Superior temporal gyrus (tissue), 1 donor: ENCODE measurements around the gene IL11.
A peak's percentile ranks its signal among the peaks of the same experiment; 100 is the strongest.

Experiments used
- DNase-seq: peaks from one replicate; pipeline ENCODE4 v3.0.0-alpha.2; 2016; ENCODE audit errors: extremely low spot score

The IL11 gene

DNA sequence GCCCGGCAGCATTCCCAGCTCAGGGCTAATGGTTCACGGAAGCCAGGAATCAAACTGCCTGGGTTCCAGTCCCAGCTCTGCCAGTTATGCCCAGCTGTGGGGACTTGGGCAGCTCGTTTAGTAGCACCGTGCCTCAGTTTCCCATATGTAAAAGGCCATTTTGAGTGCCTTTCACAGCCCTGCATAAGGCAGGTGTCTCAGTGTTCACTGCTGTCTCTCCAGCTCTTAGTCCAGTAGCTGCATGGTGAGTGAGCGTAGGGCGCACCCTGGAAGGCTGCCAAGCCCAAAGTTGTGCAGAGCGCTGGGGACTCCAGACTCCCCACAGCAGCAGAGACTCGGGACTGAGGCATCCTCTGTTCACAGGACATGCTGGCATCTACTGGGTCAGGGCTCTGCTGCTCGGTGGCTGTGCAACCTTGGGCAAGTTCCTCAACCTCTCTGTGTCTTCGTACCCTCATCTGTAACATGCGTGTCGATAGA, 21.0 kb upstream of the IL11 start:
- DNase-seq: no peak

DNA sequence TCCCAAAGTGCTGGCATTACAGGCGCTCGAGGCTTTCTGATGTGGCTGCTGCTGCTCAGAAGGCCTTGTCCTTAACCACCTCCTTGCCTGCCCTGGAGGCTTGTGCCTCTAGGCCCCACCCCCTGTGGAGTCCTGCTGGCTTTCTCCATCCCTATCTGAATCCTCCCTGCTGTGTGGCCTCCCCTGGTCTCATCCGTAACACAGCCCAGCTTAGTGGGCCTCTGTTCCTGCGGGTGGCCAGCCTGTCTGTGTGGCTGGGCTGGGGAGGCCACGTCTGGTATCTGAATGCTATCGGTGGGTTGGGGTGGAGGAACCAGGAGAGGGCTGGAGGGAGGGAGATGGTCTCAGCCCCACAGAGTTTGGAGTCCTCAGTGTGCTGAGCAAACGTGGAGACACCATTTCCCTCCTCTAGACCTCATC, 20.2 kb upstream of the IL11 start:
- no peak for DNase-seq

DNA sequence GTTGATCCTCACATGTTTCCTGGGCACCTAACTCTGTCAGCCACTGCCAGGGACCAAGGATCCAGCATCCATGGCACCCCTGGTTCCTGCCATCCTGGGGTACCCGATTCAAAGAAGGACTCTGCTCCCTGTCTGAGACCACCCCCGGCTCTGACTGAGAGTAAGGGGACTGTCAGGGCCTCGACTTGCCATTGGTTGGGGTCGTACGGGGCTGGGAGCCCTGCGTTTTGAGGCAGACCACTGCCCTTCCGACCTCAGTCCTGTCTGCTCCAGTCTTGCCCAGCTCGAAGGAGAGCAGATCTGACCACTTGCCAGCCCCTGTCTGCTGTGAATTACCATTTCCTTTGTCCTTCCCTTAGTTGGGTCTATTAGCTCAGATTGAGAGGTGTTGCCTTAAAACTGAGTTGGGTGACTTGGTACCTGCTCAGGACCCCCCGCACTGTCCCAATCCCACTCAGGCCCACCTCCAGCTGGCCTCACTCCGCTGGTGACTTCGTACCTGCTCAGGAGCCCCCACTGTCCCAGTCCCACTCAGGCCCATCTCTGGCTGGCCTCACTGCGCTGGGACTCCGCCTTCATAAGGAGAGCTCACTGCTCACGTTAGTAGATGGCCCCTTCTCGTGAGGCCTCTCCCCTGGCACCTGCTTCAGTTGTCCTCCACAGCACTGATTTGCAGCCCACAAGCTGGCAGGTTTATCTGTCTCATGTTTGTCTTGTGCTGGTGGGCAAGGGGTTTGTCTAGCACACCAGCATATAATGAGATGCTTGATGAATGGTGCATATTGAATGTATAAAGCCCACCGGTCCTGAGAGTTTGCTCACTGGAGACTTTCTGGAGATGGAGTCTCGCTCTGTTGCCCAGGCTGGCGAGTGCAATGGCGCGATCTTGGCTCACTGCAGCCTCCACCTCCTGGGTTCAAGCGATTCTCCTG, 19.4 kb upstream of the IL11 start:
- DNase-seq: no peak

DNA sequence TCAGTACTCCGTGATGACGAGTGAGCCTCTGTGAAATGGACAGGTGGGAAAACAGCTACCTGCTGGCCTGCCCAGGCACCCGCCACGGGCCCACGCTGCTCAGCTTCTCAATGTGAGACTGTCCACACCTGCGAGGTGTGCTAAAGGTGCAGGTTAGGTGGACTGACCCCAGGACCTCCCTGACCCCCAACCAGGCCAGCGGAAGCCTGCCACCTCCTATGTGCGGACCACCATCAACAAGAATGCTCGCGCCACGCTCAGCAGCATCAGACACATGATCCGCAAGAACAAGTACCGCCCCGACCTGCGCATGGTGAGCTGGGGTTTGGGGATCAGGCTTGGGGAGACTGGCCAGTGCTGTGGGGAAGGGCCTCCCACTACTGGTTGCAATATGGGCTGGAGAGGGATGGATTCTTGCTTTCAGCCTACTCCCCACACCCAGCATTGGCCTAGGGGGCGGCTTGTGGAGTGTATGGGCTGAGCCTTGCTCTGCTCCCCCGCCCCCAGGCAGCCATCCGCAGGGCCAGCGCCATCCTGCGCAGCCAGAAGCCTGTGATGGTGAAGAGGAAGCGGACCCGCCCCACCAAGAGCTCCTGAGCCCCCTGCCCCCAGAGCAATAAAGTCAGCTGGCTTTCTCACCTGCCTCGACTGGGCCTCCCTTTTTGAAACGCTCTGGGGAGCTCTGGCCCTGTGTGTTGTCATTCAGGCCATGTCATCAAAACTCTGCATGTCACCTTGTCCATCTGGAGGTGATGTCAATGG, 17.7 kb upstream of the IL11 start:
- DNase-seq: no peak

DNA sequence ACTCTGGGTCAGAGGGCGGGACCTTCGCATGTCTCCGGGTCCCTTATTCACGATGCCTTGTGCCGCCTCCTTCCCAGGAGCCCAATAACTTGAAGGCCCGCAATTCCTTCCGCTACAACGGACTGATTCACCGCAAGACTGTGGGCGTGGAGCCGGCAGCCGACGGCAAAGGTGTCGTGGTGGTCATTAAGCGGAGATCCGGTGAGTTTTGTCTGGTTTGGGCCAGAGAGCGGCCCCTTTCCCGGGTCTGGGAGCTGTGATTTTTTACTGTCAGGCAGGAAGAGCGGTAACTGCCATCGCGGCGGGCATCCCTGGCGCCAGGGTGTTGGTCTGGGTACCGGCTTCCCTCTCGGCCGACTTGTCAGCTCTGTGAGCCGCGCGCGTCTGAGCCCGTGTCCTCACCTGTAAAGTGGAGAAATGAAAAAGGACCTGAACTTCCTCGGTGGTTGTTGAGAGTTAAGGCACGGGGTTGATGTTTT, 16.3 kb upstream of the IL11 start:
- no peak for DNase-seq

DNA sequence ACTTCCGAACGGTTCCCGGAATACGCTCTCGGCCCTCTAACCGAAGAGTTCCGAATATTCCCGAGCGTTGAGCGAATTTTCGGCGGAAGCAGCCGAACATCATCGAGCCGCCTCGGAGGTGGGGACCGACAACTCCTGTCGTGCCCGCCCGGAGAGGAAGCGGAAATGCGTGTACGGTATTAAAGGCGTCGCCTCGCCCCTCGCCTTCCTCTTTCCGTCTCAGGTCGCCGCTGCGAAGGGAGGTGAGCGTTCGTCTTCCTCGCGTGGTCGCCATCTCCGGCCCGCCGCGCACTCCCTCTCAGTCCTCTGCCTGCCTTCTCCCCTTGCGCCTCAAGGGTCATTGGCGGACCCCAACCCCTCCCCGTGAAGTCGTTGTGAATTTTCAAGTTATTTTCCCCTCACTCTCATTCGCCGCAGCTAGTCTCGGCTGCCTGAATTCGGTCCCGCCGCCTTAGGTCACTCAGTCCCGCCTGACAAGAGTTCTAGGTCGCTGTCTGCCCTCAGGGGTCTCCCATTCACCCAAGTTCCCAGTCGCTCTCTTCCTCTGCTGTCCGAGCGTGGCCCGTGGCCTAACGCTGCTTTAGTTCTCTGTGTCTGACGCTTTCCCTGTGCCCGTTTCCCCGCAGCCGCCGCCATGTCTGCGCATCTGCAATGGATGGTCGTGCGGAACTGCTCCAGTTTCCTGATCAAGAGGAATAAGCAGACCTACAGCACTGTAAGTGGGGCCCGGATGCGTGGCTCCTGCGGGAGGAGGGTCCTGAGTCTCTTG, 15.6 kb upstream of the IL11 start, which contains the start of gene RPL28:
RPL28 (plus strand) TSS at position 209 of the 769 bp plus-strand sequence; CDS start at position 635, 426 bp downstream.
- peak; percentile 100 for DNase-seq

DNA sequence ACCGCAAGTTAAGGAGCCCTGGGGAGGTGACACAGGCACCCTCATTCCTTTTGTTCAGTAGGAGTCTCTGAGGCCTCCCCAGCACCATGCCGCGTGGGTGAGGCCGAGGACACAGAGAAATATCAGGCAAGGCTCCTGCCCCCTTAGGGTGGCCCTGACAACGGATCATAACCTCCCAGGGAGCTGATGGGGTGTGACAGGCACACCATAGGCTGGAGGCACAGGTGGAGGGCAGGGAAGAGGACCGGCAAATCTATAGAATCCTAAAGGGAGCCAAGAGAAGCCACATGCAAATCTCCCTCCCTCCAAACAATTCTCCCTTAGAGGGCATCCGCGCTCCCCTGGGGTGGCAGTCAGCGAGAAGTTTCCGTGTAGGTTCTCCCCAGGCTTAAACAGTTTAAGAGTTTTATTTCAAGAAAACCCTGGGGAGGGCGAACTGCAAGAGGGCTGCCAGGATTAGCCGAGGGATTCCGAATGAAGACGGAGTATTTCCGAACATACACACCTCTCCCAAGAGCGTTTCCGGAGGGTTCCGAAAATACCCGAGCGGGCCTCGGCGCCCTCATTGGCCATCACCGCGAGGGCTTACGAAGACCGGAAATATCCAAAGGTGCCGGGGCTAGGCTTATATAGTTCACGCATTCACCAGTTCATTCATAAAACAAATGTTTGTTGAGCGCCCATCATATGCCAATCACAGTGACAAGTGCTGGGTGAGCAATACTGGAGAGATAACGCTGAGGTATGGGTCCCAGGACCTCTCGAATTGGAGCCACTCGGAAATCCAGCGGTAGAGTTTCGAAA, 14.9 kb upstream of the IL11 start:
- DNase-seq: peak; percentile 97

DNA sequence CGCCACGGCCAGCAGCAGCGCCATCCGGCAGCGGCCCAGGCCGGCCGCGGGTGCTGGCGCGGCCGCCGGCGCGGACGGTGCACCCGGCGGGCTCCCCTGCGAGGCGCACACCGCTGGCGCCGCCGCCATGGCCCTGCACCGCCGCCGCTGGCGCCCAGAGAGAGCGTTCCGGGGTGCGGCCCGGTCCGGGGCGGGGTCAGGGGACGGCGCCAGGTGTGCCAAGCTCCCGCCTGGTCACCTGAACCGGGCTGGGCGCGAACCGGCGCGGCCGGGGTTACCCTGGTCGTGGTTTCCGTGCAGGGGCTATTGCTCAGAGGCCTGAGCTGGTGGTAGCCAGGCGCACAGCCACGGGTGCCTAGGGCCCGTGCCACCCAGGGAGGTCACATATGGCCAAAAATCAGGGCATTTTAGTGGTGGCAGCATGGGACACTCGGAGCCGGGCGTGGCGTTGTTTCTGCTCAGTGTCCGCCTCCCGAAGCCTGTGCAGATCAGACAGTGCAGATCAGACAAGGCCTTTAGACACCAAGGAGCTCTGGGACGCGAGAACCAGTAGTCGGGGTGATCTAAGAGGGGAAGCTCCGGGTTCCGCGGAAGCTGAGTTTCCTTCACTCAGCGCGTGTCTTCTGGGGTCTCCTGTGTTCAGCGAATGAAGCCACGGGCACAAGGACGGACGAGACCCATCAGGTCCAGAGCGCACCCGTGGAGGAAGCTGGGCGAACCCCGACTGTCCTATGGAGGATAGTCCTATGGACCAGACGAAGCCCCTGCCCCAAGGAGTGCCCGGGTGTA, 14.1 kb upstream of the IL11 start, which contains the start of gene TMEM238:
TMEM238 (minus strand) TSS at position 162 of the 789 bp plus-strand sequence; CDS start at position 129, 33 bp downstream.
- DNase-seq: no peak

DNA sequence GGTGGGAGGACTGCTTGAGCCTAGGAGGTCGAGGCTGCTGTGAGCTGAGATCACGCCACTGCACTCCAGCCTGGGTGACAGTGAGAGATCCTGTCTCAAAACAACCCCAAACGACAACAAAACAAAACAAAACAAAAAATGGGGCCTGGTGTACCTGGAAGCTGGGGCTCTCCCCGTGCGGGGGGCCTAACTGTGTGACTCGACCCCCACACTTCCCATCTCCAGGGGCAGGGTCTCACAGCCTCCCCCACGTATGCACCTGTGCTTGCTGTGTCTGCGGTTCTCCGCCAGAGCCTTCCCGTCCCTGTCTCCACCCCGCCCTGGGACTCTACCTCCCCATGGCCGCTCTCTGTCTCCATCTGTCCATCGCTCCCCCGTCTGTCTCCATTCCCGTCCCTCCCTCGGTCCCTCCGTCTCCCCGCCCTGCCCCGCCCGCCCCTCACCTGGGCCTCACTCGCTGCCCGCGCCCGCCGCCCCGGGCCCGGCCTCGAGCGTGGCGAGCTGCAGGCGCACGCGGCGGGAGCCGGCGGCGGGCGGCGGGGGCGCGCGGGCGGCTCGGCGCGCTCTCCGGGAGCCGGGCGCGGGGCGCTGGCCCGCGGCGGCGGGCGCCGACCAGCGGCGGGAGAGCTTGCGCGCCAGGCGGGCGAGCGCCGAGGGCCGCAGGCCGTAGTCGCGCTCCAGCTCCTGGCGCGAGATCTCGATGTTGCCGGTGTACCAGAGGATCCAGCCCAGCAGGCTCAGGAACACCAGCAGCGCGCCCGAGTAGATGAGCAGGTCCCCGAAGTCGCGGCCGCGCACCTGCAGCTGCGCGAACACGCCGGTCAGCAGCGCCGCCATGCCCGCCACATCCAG, 13.2 kb upstream of the IL11 start:
- DNase-seq: peak; percentile 44

DNA sequence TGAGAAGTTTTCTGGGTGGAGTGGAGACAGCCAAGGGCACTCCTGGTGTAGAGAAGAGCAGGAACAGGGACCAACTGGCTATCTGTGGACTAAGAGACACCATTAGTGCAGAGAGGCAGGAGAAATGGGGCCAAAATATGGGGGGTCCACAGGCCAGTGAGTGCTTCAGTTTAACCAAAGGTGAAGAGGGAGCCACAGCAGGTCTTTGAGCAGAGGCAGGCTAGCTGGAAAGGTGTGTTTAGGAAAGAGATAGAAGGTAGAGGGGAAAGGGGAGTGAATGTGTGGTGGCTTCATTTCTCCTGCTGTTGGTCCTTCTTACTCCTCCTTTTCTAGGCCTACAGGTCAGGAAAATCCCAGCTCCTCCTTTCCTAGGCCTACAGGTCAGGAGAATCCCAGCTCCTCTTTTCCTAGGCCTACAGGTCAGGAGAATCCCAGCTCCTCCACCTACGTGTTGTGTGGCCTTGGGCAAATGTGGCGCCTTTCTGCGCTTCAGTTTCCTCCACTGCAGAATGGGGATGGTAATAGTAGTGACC, 12.3 kb upstream of the IL11 start:
- no peak for DNase-seq

DNA sequence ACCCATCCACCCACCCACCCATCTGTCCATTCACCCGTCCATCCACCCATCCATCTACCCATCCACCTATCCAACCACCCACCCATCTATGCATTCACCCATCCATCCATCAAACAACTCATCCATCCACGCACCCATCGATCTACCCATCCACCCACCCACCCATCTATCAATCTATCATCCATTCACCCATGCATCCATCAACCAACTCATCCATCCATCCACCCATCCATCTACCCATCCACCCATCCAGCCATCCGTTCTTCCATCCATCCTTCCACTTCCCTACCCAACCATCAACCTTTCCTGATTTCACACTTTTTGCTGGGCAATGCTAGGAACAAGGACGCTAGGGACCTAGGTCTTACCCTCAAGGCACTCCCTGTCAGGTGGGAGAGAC, 11.8 kb upstream of the IL11 start:
- no peak for DNase-seq

DNA sequence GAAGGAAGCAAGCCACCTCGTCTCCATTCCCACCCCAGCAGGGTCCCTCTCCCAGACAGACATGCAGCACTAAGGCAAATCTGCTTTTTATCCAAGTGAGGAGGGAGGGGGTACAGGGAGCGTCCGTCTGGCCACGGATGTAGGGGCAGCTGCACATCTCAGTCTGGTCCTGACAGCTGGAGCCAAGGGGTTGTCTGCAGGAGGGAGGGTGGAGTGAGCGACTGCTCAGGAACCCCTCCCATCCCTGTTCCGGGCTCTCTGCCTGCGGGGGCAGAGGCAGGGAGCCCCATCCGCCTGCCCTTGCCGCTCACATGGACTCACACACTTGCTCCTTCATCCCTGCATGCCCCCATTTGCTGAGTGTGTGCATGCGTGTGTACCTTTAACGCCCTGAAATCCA, 8.9 kb upstream of the IL11 start:
- no peak for DNase-seq

DNA sequence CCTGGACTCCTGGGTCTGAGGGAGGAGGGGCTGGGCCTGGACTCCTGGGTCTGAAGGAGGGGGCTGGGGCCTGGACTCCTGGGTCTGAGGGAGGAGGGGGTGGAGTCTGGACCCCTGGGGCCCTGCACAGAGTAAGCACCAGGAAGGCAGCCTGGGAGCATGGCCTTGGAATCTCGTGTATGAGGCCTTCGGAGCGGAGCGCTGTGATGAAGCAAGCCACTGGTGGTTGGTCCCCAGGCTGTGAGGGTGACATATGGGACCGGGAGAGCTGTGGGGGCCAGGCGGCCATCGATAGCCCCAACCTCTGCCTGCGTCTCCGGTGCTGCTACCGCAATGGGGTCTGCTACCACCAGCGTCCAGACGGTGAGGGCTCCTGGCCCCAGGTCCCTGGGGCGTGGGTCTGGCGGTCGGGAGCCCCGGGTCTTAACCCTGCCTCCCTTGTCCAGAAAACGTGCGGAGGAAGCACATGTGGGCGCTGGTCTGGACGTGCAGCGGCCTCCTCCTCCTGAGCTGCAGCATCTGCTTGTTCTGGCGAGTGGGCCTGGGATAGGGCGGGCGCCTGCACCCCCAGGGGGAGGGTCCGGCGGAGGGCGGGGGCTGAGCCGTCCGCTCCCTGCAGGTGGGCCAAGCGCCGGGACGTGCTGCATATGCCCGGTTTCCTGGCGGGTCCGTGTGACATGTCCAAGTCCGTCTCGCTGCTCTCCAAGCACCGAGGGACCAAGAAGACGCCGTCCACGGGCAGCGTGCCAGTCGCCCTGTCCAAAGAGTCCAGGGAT, 7.3 kb upstream of the IL11 start:
- DNase-seq: no peak

DNA sequence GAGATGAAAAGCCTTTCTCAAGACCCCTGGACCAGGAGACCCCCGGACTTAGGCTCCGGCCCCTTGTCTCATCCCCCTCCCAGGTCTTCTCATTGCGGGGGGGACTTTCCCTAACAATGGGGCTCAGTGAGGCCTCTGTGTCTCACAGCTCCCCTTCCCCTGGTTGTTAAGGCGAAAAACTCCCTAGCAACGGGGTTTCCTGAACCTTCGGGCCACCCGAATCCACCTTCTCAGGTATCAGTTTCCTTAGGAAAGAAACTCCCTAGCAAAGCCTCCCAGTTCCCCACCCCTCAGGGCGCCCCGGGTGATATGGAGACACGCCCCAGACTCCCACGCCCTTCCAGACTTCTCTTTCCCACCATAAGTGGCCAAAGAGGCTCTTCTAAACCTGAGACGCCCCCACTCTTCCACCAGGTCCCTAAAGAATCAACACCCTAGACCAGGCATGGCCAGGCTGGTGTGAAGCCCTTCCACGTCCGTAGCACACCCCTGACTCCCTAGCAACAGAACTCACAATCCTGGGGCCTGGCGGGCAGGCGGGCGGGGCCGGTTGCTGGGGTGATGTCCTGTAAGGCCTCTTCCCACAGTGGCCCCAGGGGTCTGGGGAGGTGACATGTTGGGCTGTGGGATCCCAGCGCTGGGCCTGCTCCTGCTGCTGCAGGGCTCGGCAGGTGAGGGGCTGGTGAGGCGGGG, 6.1 kb upstream of the IL11 start, which contains the start of gene TMEM190:
TMEM190 (plus strand) TSS at position 586 of the 693 bp plus-strand sequence; CDS start at position 614, 28 bp downstream.
- no peak for DNase-seq

DNA sequence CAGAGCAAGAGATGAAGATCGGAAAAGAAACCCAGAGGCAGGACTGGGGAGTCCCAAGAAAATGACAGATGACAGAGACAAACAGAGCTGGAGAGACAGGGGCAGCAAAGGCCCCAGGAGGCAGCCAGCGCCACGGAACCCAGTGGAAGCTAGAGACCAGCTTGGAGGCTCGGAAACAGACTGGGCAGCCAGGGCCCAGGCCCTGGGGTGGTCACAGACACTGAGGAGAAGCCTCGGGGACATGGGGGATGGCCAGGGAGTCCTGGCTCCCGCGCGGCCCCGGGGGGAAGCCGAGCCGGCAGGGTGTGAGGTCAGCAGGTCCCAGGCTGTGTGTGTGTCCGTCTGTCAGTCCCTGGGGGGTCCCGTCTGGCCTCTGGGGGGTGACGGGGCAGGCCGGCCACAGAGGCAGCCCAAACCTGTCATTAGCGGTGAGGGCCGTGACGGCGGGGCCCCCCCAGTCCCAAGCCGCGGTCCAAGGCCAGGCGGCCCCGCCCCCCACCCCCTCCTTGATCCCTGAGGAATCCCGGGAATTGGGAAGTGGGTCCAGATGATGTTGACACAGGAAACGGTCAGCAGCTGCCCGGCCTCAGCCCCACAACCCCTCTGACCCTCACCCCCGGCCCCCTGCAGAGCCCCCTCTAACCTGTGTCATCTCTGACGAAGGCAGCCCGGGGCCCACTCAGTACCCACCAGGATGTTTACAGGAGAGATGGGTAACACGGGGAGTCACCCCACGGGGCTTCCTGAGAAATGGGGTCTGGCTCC, 3.9 kb upstream of the IL11 start:
- no peak for DNase-seq

DNA sequence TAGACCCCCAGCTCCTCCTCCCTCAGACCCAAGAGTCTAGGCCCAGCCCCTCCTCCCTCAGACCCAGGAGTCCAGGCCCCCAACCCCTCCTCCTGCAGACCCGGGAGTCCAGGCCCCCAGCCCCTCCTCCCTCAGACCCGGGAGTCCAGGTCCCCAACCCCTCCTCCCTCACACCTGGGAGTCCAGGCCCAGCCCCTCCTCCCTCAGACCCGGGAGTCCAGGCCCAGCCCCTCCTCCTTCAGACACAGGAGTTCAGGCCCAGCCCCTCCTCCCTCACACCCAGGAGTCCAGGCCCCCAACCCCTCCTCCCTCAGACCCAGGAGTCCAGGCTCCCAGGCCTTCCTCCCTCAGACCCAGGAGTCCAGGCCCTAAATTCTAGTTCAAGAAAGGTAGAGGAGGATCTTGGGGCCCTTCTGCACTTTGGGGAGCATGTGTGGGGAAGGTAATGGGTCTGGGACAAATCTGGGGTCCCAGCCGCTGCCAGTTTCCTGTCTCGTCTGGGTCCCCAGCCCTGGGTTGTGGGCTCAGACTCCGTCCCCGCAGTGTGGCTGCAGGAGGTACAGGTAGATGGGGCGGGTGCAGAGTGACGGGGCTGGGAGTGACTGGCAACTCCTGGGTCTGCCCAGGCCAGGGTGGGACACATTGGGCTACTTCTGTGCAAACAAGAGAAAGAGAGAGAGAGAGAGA, 3.2 kb upstream of the IL11 start:
- DNase-seq: no peak
